Duodenal mucosa (tissue), 2 donors: Measurements from ENCODE around the gene SLC44A1.

Experiments used
- H3K27ac ChIP-seq: one replicate; pipeline ENCODE4 v1.7.0; 2013; ENCODE audit warnings: low read depth, low read length
- H3K27me3 ChIP-seq, 2 donors: one replicate each; pipeline ENCODE4 v1.7.0; 2013; ENCODE audit warnings: low read length in 2 of 2, control low read depth in 1 of 2; ENCODE audit not compliant: insufficient read depth in 2 of 2, control insufficient read depth in 1 of 2
- H3K36me3 ChIP-seq, 2 donors: one replicate each; pipeline ENCODE4 v1.7.0; 2013; ENCODE audit warnings: low read length in 2 of 2, control low read depth in 1 of 2; ENCODE audit not compliant: insufficient read depth in 2 of 2, control insufficient read depth in 1 of 2
- H3K4me1 ChIP-seq, 2 donors: one replicate each; pipeline ENCODE4 v1.7.0; 2013; ENCODE audit warnings: low read length in 2 of 2, control low read depth in 1 of 2; ENCODE audit not compliant: insufficient read depth in 2 of 2, control insufficient read depth in 1 of 2
- H3K4me3 ChIP-seq, 2 donors: one replicate each; pipeline ENCODE4 v1.7.0; 2013; ENCODE audit warnings: low read length in 2 of 2, low read depth in 1 of 2
- H3K9ac ChIP-seq, 2 donors: one replicate each; pipeline ENCODE4 v1.7.0; 2013; ENCODE audit warnings: low read length in 2 of 2, low read depth in 1 of 2
- H3K9me3 ChIP-seq, 2 donors: one replicate each; pipeline ENCODE4 v1.7.0; 2013; ENCODE audit warnings: low read length in 2 of 2, control low read depth in 1 of 2; ENCODE audit not compliant: control insufficient read depth in 1 of 2

SLC44A1 gene

GRCh38 chr9:105241356-105242043 is 3.0 kb upstream of the SLC44A1 start:
- Histone ChIP-seq H3K4me3 (no peak overlapping the region), H3K27ac (no peak overlapping the region), H3K36me3 (no peaks in the 10 kb centered on the region), H3K4me1 (peaks cover 3 to 22% of the 10 kb centered on the region in 2 donors), H3K27me3 (no peaks in the 10 kb centered on the region), H3K9ac (no peak overlapping the region), H3K9me3 (no peaks in the 10 kb centered on the region)

GRCh38 chr9:105242062-105242461 is 2.4 kb upstream of the SLC44A1 start:
- Histone ChIP-seq H3K9me3 (no peaks in the 10 kb centered on the region), H3K27me3 (no peaks in the 10 kb centered on the region), H3K27ac (no peak overlapping the region), H3K4me1 (peaks cover 7 to 22% of the 10 kb centered on the region in 2 donors), H3K9ac (no peak overlapping the region), H3K4me3 (peak overlapping the region in 1 of 2 donors; percentile 0), H3K36me3 (no peaks in the 10 kb centered on the region)

- Histone ChIP-seq H3K27me3 (no peaks in the 10 kb centered on the region), H3K9me3 (no peaks in the 10 kb centered on the region), H3K27ac (peak overlapping the region; percentile 5), H3K36me3 (no peaks in the 10 kb centered on the region), H3K4me1 (peaks cover 9 to 22% of the 10 kb centered on the region in 2 donors), H3K9ac (no peak overlapping the region), H3K4me3 (peak overlapping the region; percentile 0 to 13)
Observed at GRCh38 chr9:105242557-105242956, 1.9 kb upstream of the SLC44A1 start.

GRCh38 chr9:105243015-105243686 is 1.3 kb upstream of the SLC44A1 start:
- Histone ChIP-seq H3K9me3 (no peaks in the 10 kb centered on the region), H3K4me1 (peaks cover 14 to 27% of the 10 kb centered on the region in 2 donors), H3K27ac (peak overlapping the region; percentile 5), H3K4me3 (peak overlapping the region; percentile 0 to 13), H3K9ac (no peak overlapping the region), H3K36me3 (no peaks in the 10 kb centered on the region), H3K27me3 (no peaks in the 10 kb centered on the region)

GRCh38 chr9:105244734-105245028 is 230 bp downstream of the SLC44A1 start:
- Histone ChIP-seq H3K4me3 (peak overlapping the region; percentile 89 to 92), H3K4me1 (peaks cover 14 to 23% of the 10 kb centered on the region in 2 donors), H3K9ac (peak overlapping the region; percentile 83 to 87), H3K36me3 (no peaks in the 10 kb centered on the region), H3K27me3 (no peaks in the 10 kb centered on the region), H3K27ac (peak overlapping the region; percentile 68), H3K9me3 (no peaks in the 10 kb centered on the region)

GRCh38 chr9:105245029-105245890 is 809 bp downstream of the SLC44A1 start:
- Histone ChIP-seq H3K4me3 (peak overlapping the region; percentile 89 to 92), H3K9me3 (no peaks in the 10 kb centered on the region), H3K4me1 (peaks cover 14 to 23% of the 10 kb centered on the region in 2 donors), H3K9ac (peak overlapping the region; percentile 83 to 87), H3K27me3 (no peaks in the 10 kb centered on the region), H3K36me3 (no peaks in the 10 kb centered on the region), H3K27ac (peak overlapping the region; percentile 68)

- peaks cover 14 to 23% of the 10 kb centered on the region in 2 donors for H3K4me1 ChIP-seq
Observed at GRCh38 chr9:105245891-105246161, 1.4 kb downstream of the SLC44A1 start.

GRCh38 chr9:105246656-105247173 is 2.3 kb downstream of the SLC44A1 start:
- Histone ChIP-seq H3K27me3 (no peaks in the 10 kb centered on the region), H3K27ac (no peak overlapping the region), H3K4me3 (peak overlapping the region; percentile 89 to 92), H3K4me1 (peaks cover 18 to 28% of the 10 kb centered on the region in 2 donors), H3K9ac (no peak overlapping the region), H3K36me3 (no peaks in the 10 kb centered on the region), H3K9me3 (no peaks in the 10 kb centered on the region)

More at GRCh38 chr9:105245891-105246161, 1.4 kb downstream of the SLC44A1 start:
- Histone ChIP-seq H3K27ac (peak overlapping the region; percentile 68), H3K9ac (peak overlapping the region; percentile 83 to 87), H3K9me3 (no peaks in the 10 kb centered on the region), H3K4me3 (peak overlapping the region; percentile 89 to 92), H3K36me3 (no peaks in the 10 kb centered on the region), H3K27me3 (no peaks in the 10 kb centered on the region)

GRCh38 chr9:105248691-105249090 is 4.2 kb downstream of the SLC44A1 start:
- Histone ChIP-seq H3K4me3 (no peak overlapping the region), H3K36me3 (no peaks in the 10 kb centered on the region), H3K27me3 (no peaks in the 10 kb centered on the region), H3K9ac (no peak overlapping the region), H3K4me1 (peaks cover 13 to 22% of the 10 kb centered on the region in 2 donors), H3K9me3 (no peaks in the 10 kb centered on the region), H3K27ac (no peak overlapping the region)

- no peaks in the 10 kb centered on the region for H3K27me3 ChIP-seq
- no peak overlapping the region for H3K9ac ChIP-seq
- H3K4me3 ChIP-seq, result no peak overlapping the region
Observed at GRCh38 chr9:105251133-105251532, 6.7 kb downstream of the SLC44A1 start.

More at GRCh38 chr9:105251133-105251532, 6.7 kb downstream of the SLC44A1 start:
- peaks cover 27 to 31% of the 10 kb centered on the region in 2 donors for H3K4me1 ChIP-seq
- H3K9me3 ChIP-seq, result no peaks in the 10 kb centered on the region
- H3K36me3 ChIP-seq, result no peaks in the 10 kb centered on the region
- H3K27ac ChIP-seq, result no peak overlapping the region
